ENCODE measurements around the gene RASA3.

RASA3 gene

GRCh38 chr13:113970810-113971470 is 161.5 kb downstream of the RASA3 start:
- H3K36me3 Mint-ChIP-seq (ENCODE audit: low read depth) = peaks cover 4% of the 10 kb centered on the region
- H3K27me3 Mint-ChIP-seq (ENCODE audit: low read depth, poor library complexity) = no peaks in the 10 kb centered on the region
- peaks cover 4% of the 10 kb centered on the region for H3K9me3 Mint-ChIP-seq
- no peak overlapping the region for H3K4me3 Mint-ChIP-seq
- no peak for TF ChIP-seq CTCF (IDR thresholded peaks at IDR 0.05)
- no peak overlapping the region for H3K27ac Mint-ChIP-seq
- no peak for DNase-seq
- H3K4me1 Mint-ChIP-seq = peaks cover 10% of the 10 kb centered on the region

GRCh38 chr13:113969973-113970611 is 162.3 kb downstream of the RASA3 start:
- TF ChIP-seq CTCF (IDR thresholded peaks at IDR 0.05) = no peak
- H3K27ac Mint-ChIP-seq = no peak overlapping the region

GRCh38 chr13:113969311-113969972 is 163.0 kb downstream of the RASA3 start:
- Mint-ChIP-seq H3K4me3 (no peak overlapping the region), H3K27ac (peak overlapping the region; percentile 18), H3K4me1 (peaks cover 6% of the 10 kb centered on the region), H3K9me3 (peaks cover 4% of the 10 kb centered on the region), H3K36me3 (ENCODE audit: low read depth) (no peaks in the 10 kb centered on the region), H3K27me3 (ENCODE audit: low read depth, poor library complexity) (no peaks in the 10 kb centered on the region)
- TF ChIP-seq CTCF (IDR thresholded peaks at IDR 0.05) = no peak
- DNase-seq = no peak

More at GRCh38 chr13:113969973-113970611, 162.3 kb downstream of the RASA3 start:
- H3K4me1 Mint-ChIP-seq = peaks cover 6% of the 10 kb centered on the region
- no peaks in the 10 kb centered on the region for H3K27me3 Mint-ChIP-seq (ENCODE audit: low read depth, poor library complexity)
- no peak overlapping the region for H3K4me3 Mint-ChIP-seq
- H3K36me3 Mint-ChIP-seq (ENCODE audit: low read depth) = no peaks in the 10 kb centered on the region
- peaks cover 4% of the 10 kb centered on the region for H3K9me3 Mint-ChIP-seq
- DNase-seq = no peak

GRCh38 chr13:113968463-113969310 is 163.7 kb downstream of the RASA3 start:
- Mint-ChIP-seq H3K27me3 (ENCODE audit: low read depth, poor library complexity) (no peaks in the 10 kb centered on the region), H3K4me1 (peaks cover 6% of the 10 kb centered on the region), H3K27ac (no peak overlapping the region), H3K9me3 (peaks cover 7% of the 10 kb centered on the region), H3K36me3 (ENCODE audit: low read depth) (no peaks in the 10 kb centered on the region), H3K4me3 (no peak overlapping the region)
- no peak for TF ChIP-seq CTCF (IDR thresholded peaks at IDR 0.05)
- no peak for DNase-seq

GRCh38 chr13:113967729-113968462 is 164.5 kb downstream of the RASA3 start:
- H3K4me1 Mint-ChIP-seq = peaks cover under 1% of the 10 kb centered on the region
- no peaks in the 10 kb centered on the region for H3K27me3 Mint-ChIP-seq (ENCODE audit: low read depth, poor library complexity)
- no peak overlapping the region for H3K4me3 Mint-ChIP-seq
- no peaks in the 10 kb centered on the region for H3K36me3 Mint-ChIP-seq (ENCODE audit: low read depth)
- DNase-seq = no peak
- no peak overlapping the region for H3K27ac Mint-ChIP-seq
- H3K9me3 Mint-ChIP-seq = peaks cover 10% of the 10 kb centered on the region
- no peak for TF ChIP-seq CTCF (IDR thresholded peaks at IDR 0.05)
